ENCODE measurements around the gene MEGF11.

Gene MEGF11

DNA sequence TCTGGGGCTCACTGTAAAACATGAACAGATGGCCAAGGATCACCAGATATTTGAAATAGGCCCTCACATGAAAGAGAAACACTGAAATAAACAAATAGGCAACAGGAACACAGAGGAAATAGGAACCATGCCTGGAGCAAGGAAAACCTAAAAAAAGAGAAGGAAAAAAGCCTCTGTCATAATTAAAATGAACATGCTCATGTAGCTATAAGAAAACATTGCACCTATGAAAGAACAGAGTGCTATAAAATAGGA, 281.9 kb downstream of the MEGF11 start:
- Histone ChIP-seq H3K9me2 (replicated peaks; ENCODE audit: insufficient read depth, low read length) (no peaks in the 10 kb centered on the region), H3K4me3 (ENCODE audit: insufficient read depth, low read length, poor library complexity, severe bottlenecking) (no peak overlapping the region), H3K27ac (ENCODE audit: low read depth, low read length) (no peak overlapping the region), H2AFZ (ENCODE audit: low read depth, low read length, severe bottlenecking) (no peak overlapping the region), H3K36me3 (ENCODE audit: low read length) (no peaks in the 10 kb centered on the region), H4K20me1 (ENCODE audit: low read depth, low read length) (no peaks in the 10 kb centered on the region), H3F3A (ENCODE audit: insufficient read depth) (no peaks in the 10 kb centered on the region), H3K9me3 (ENCODE audit: insufficient read depth, low read length) (no peaks in the 10 kb centered on the region), H3K79me2 (ENCODE audit: insufficient read depth, low read length) (no peaks in the 10 kb centered on the region), H3K4me2 (ENCODE audit: low read depth, low read length, poor library complexity, severe bottlenecking) (no peak overlapping the region), H3K9ac (ENCODE audit: low read length) (no peak overlapping the region), H3K27me3 (ENCODE audit: low read length) (no peaks in the 10 kb centered on the region)
- TF ChIP-seq, protein P1, sequence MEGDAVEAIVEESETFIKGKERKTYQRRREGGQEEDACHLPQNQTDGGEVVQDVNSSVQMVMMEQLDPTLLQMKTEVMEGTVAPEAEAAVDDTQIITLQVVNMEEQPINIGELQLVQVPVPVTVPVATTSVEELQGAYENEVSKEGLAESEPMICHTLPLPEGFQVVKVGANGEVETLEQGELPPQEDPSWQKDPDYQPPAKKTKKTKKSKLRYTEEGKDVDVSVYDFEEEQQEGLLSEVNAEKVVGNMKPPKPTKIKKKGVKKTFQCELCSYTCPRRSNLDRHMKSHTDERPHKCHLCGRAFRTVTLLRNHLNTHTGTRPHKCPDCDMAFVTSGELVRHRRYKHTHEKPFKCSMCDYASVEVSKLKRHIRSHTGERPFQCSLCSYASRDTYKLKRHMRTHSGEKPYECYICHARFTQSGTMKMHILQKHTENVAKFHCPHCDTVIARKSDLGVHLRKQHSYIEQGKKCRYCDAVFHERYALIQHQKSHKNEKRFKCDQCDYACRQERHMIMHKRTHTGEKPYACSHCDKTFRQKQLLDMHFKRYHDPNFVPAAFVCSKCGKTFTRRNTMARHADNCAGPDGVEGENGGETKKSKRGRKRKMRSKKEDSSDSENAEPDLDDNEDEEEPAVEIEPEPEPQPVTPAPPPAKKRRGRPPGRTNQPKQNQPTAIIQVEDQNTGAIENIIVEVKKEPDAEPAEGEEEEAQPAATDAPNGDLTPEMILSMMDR (IDR thresholded peaks at IDR 0.05; ENCODE audit: insufficient read depth, low read length, poor library complexity, severe bottlenecking): no peak
- no peak for TF ChIP-seq EZH2phosphoT487 (conservative IDR thresholded peaks at IDR 0.05; ENCODE audit: low read length)

- Histone ChIP-seq H3K9ac (ENCODE audit: low read length) (no peak overlapping the region), H3K4me3 (ENCODE audit: insufficient read depth, low read length, poor library complexity, severe bottlenecking) (no peak overlapping the region), H3F3A (ENCODE audit: insufficient read depth) (no peaks in the 10 kb centered on the region), H2AFZ (ENCODE audit: low read depth, low read length, severe bottlenecking) (no peak overlapping the region), H3K9me3 (ENCODE audit: insufficient read depth, low read length) (no peaks in the 10 kb centered on the region), H3K79me2 (ENCODE audit: insufficient read depth, low read length) (no peaks in the 10 kb centered on the region), H3K27me3 (ENCODE audit: low read length) (no peaks in the 10 kb centered on the region), H3K9me2 (replicated peaks; ENCODE audit: insufficient read depth, low read length) (no peaks in the 10 kb centered on the region), H3K4me2 (ENCODE audit: low read depth, low read length, poor library complexity, severe bottlenecking) (no peak overlapping the region), H4K20me1 (ENCODE audit: low read depth, low read length) (no peaks in the 10 kb centered on the region), H3K36me3 (ENCODE audit: low read length) (no peaks in the 10 kb centered on the region), H3K27ac (ENCODE audit: low read depth, low read length) (no peak overlapping the region)
- TF ChIP-seq EZH2phosphoT487 (conservative IDR thresholded peaks at IDR 0.05; ENCODE audit: low read length): no peak
- TF ChIP-seq, protein P1 (IDR thresholded peaks at IDR 0.05; ENCODE audit: insufficient read depth, low read length, poor library complexity, severe bottlenecking): no peak
Measured at GRCh38 chr15:65970937-65971740, 282.4 kb downstream of the MEGF11 start.

DNA sequence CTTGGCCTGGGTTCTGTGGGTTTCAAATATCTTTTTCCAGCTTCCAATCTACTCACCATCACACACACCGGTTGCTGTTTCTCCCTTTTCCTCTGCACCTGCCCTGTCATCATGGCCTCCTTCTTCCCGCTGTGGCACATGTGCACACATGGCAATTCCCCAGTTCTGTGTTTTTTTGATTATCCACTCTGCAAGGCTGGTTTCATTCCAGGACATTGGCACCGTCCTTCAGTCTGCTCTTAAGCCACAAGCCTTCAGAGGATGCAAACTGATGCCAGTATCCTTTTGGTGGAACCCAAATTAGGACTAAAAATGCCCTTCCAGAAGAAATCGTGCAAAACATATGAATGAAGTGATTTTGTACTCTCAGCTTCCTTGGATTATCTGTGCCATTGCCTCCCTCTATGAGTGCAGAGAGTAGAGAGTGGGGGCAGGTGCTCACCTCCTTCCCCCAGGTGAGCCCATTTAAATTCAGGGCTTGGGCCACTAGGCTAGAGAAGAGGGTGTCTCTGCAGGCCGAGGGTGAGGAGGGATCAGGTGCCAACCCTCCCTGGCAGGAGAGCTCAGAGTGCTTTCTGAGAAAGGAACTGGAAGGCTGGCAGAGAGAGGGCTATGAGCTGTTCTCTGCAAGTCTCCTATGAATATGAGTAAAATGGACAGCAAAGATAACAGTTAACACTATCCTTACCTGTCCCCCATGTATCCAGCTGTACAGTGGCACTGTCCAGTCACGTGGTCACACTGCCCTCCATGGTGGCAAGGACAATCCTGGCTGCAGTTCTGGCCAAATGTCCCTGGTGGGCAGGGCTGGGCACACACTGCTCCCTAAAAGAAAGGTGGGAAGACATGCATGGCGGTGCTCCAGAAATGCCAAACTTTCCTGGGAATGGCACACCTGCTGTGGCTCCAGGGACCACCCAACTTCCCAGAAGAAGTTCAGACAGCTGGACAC, 283.4 kb downstream of the MEGF11 start:
- no peaks in the 10 kb centered on the region for H3F3A ChIP-seq (ENCODE audit: insufficient read depth)
- no peaks in the 10 kb centered on the region for H3K36me3 ChIP-seq (ENCODE audit: low read length)
- no peak overlapping the region for H3K9ac ChIP-seq (ENCODE audit: low read length)
- no peak for TF ChIP-seq EZH2phosphoT487 (conservative IDR thresholded peaks at IDR 0.05; ENCODE audit: low read length)
- TF ChIP-seq, protein P1 (IDR thresholded peaks at IDR 0.05; ENCODE audit: insufficient read depth, low read length, poor library complexity, severe bottlenecking): no peak
- no peaks in the 10 kb centered on the region for H4K20me1 ChIP-seq (ENCODE audit: low read depth, low read length)
- no peak overlapping the region for H3K4me2 ChIP-seq (ENCODE audit: low read depth, low read length, poor library complexity, severe bottlenecking)
- H3K79me2 ChIP-seq (ENCODE audit: insufficient read depth, low read length): no peaks in the 10 kb centered on the region
- no peak overlapping the region for H3K27ac ChIP-seq (ENCODE audit: low read depth, low read length)
- H3K4me3 ChIP-seq (ENCODE audit: insufficient read depth, low read length, poor library complexity, severe bottlenecking): no peak overlapping the region
- H2AFZ ChIP-seq (ENCODE audit: low read depth, low read length, severe bottlenecking): no peak overlapping the region
- H3K9me3 ChIP-seq (ENCODE audit: insufficient read depth, low read length): no peaks in the 10 kb centered on the region
- no peaks in the 10 kb centered on the region for H3K27me3 ChIP-seq (ENCODE audit: low read length)
- H3K9me2 ChIP-seq (replicated peaks; ENCODE audit: insufficient read depth, low read length): no peaks in the 10 kb centered on the region
